Skeletal muscle tissue (tissue), 4 donors: ENCODE data around the gene PYGO2. TPM values are rescaled to one million over a fixed set of nuclear protein-coding genes. Genes with fewer than 3 reads are reported as not detected.

Experiments
- H3K27ac ChIP-seq: one replicate; pipeline ENCODE4 v1.7.0; 2013; ENCODE audit warnings: mild to moderate bottlenecking, low read depth, low read length, inconsistent platforms
- H3K27me3 ChIP-seq, 3 donors: one replicate each; pipeline ENCODE4 v1.7.0; 2013; ENCODE audit warnings: low read length in 3 of 3; ENCODE audit not compliant: control insufficient read depth in 3 of 3, insufficient read depth in 3 of 3
- H3K36me3 ChIP-seq, 3 donors: one replicate each; pipeline ENCODE4 v1.7.0; 2013; ENCODE audit warnings: low read length in 3 of 3; ENCODE audit not compliant: control insufficient read depth in 3 of 3, insufficient read depth in 3 of 3
- H3K4me1 ChIP-seq, 3 donors: one replicate each; pipeline ENCODE4 v1.7.0; 2013; ENCODE audit warnings: low read length in 3 of 3, mild to moderate bottlenecking in 3 of 3; ENCODE audit not compliant: control insufficient read depth in 3 of 3, insufficient read depth in 3 of 3
- H3K4me3 ChIP-seq, 3 donors: one replicate each; pipeline ENCODE4 v1.7.0; 2013; ENCODE audit warnings: low read length in 3 of 3
- H3K9ac ChIP-seq, 3 donors: one replicate each; pipeline ENCODE4 v1.7.0; 2013; ENCODE audit warnings: low read length in 3 of 3, mild to moderate bottlenecking in 3 of 3, moderate library complexity in 2 of 3, low read depth in 1 of 3
- H3K9me3 ChIP-seq, 3 donors: one replicate each; pipeline ENCODE4 v1.7.0; 2013; ENCODE audit warnings: low read length in 3 of 3; ENCODE audit not compliant: control insufficient read depth in 3 of 3
- total RNA-seq: library from RNA; depleted of rRNA; stranded (reverse); fragments of >200 nt; gene quantifications from one replicate; pipeline ENCODE4 v1.2.3, GENCODE V29; 2014
- donor health status: Osteomylitis.

Gene PYGO2
- total RNA-seq, 1 donor from 2014 or later: 16.2 TPM

- H3K4me1 ChIP-seq: peaks cover 60 to 77% (median 66%) of the 10 kb centered on the region in 3 donors
These were observed 9.9 kb upstream of the PYGO2 start for GRCh38 chr1:154971341-154971998.

GRCh38 chr1:154970631-154971340 lies 9.2 kb upstream of the PYGO2 start, which contains the start of gene SHC1:
TSS of gene SHC1 (minus strand) at chr1:154970747. CDS start at chr1:154970526, 221 bp downstream.
- Histone ChIP-seq H3K36me3 (peaks cover 15 to 32% (median 29%) of the 10 kb centered on the region in 3 donors), H3K27me3 (no peaks in the 10 kb centered on the region), H3K4me3 (peak within 1 kb of the TSS; percentile 57 to 71 (median 67)), H3K9ac (peak within 1 kb of the TSS; percentile 75 to 83 (median 77)), H3K9me3 (no peaks in the 10 kb centered on the region), H3K4me1 (peaks cover 56 to 72% (median 63%) of the 10 kb centered on the region in 3 donors), H3K27ac (peak within 1 kb of the TSS; percentile 99)

More at GRCh38 chr1:154971341-154971998, 9.9 kb upstream of the PYGO2 start:
- Histone ChIP-seq H3K36me3 (peaks cover 9 to 25% (median 22%) of the 10 kb centered on the region in 3 donors), H3K27me3 (no peaks in the 10 kb centered on the region), H3K4me3 (peak overlapping the region; percentile 57 to 71 (median 67)), H3K27ac (peak overlapping the region; percentile 99), H3K9me3 (no peaks in the 10 kb centered on the region), H3K9ac (peak overlapping the region; percentile 73 to 83 (median 77))

GRCh38 chr1:154969860-154970452 lies 8.4 kb upstream of the PYGO2 start:
- peaks cover 22 to 40% (median 36%) of the 10 kb centered on the region in 3 donors for H3K36me3 ChIP-seq
- H3K27me3 ChIP-seq: no peaks in the 10 kb centered on the region
- H3K27ac ChIP-seq: peak overlapping the region; percentile 99
- H3K9ac ChIP-seq: peak overlapping the region; percentile 75 to 83 (median 77)
- H3K4me1 ChIP-seq: peaks cover 56 to 64% (median 56%) of the 10 kb centered on the region in 3 donors
- peak overlapping the region; percentile 57 to 71 (median 67) for H3K4me3 ChIP-seq
- no peaks in the 10 kb centered on the region for H3K9me3 ChIP-seq

- H3K36me3 ChIP-seq: peaks cover 26 to 45% (median 43%) of the 10 kb centered on the region in 3 donors
- peak overlapping the region in 2 of 3 donors; percentile 57 to 67 for H3K4me3 ChIP-seq
- peaks cover 52 to 60% (median 53%) of the 10 kb centered on the region in 3 donors for H3K4me1 ChIP-seq
- no peaks in the 10 kb centered on the region for H3K9me3 ChIP-seq
- peak overlapping the region; percentile 99 for H3K27ac ChIP-seq
- H3K27me3 ChIP-seq: no peaks in the 10 kb centered on the region
- peak overlapping the region; percentile 34 to 83 (median 77) for H3K9ac ChIP-seq
These were observed 7.7 kb upstream of the PYGO2 start for GRCh38 chr1:154969246-154969645.

GRCh38 chr1:154968731-154969130 lies 7.1 kb upstream of the PYGO2 start:
- Histone ChIP-seq H3K4me1 (peaks cover 52 to 63% (median 53%) of the 10 kb centered on the region in 3 donors), H3K36me3 (peaks cover 27 to 50% (median 47%) of the 10 kb centered on the region in 3 donors), H3K4me3 (peak overlapping the region in 1 of 3 donors; percentile 67), H3K27ac (peak overlapping the region; percentile 99), H3K27me3 (no peaks in the 10 kb centered on the region), H3K9ac (peak overlapping the region; percentile 34 to 83 (median 77)), H3K9me3 (no peaks in the 10 kb centered on the region)

GRCh38 chr1:154967331-154967950 lies 5.9 kb upstream of the PYGO2 start:
- Histone ChIP-seq H3K36me3 (peaks cover 31 to 57% (median 51%) of the 10 kb centered on the region in 3 donors), H3K4me3 (no peak overlapping the region), H3K27me3 (no peaks in the 10 kb centered on the region), H3K27ac (peak overlapping the region; percentile 99), H3K9me3 (no peaks in the 10 kb centered on the region), H3K9ac (peak overlapping the region in 1 of 3 donors; percentile 10), H3K4me1 (peaks cover 50 to 63% (median 56%) of the 10 kb centered on the region in 3 donors)

- H3K4me3 ChIP-seq: no peak overlapping the region
- no peak overlapping the region for H3K27ac ChIP-seq
- no peaks in the 10 kb centered on the region for H3K27me3 ChIP-seq
- H3K4me1 ChIP-seq: peaks cover 43 to 57% (median 49%) of the 10 kb centered on the region in 3 donors
- H3K9me3 ChIP-seq: no peaks in the 10 kb centered on the region
- H3K9ac ChIP-seq: no peak overlapping the region
- peaks cover 31 to 57% (median 51%) of the 10 kb centered on the region in 3 donors for H3K36me3 ChIP-seq
These were observed 4.5 kb upstream of the PYGO2 start for GRCh38 chr1:154966111-154966510.

GRCh38 chr1:154964359-154964758 lies 2.8 kb upstream of the PYGO2 start:
- Histone ChIP-seq H3K9ac (no peak overlapping the region), H3K36me3 (peaks cover 36 to 61% (median 56%) of the 10 kb centered on the region in 3 donors), H3K27ac (no peak overlapping the region)

GRCh38 chr1:154963643-154964042 lies 2.1 kb upstream of the PYGO2 start:
- no peak overlapping the region for H3K27ac ChIP-seq
- H3K4me1 ChIP-seq: peaks cover 30 to 49% (median 40%) of the 10 kb centered on the region in 3 donors
- peaks cover 43 to 63% (median 53%) of the 10 kb centered on the region in 3 donors for H3K36me3 ChIP-seq
- peak overlapping the region in 1 of 3 donors; percentile 99 for H3K9ac ChIP-seq
- H3K27me3 ChIP-seq: no peaks in the 10 kb centered on the region
- no peak overlapping the region for H3K4me3 ChIP-seq
- no peaks in the 10 kb centered on the region for H3K9me3 ChIP-seq

More at GRCh38 chr1:154964359-154964758, 2.8 kb upstream of the PYGO2 start:
- Histone ChIP-seq H3K9me3 (no peaks in the 10 kb centered on the region), H3K27me3 (no peaks in the 10 kb centered on the region), H3K4me3 (no peak overlapping the region), H3K4me1 (peaks cover 34 to 49% (median 43%) of the 10 kb centered on the region in 3 donors)
